ENCODE data around the gene DLEC1. TPM values are rescaled to one million over a fixed set of nuclear protein-coding genes. Genes with fewer than 3 reads are reported as not detected.
"Not testable (repeated sequence)": the region's sequence is repeated elsewhere in the genome, so short reads cannot be mapped to it uniquely, and the experiment has no call there.

DLEC1 gene
- polyA plus RNA-seq, 4 donors, result 0.54 to 1.4 (median 0.85) TPM

DNA sequence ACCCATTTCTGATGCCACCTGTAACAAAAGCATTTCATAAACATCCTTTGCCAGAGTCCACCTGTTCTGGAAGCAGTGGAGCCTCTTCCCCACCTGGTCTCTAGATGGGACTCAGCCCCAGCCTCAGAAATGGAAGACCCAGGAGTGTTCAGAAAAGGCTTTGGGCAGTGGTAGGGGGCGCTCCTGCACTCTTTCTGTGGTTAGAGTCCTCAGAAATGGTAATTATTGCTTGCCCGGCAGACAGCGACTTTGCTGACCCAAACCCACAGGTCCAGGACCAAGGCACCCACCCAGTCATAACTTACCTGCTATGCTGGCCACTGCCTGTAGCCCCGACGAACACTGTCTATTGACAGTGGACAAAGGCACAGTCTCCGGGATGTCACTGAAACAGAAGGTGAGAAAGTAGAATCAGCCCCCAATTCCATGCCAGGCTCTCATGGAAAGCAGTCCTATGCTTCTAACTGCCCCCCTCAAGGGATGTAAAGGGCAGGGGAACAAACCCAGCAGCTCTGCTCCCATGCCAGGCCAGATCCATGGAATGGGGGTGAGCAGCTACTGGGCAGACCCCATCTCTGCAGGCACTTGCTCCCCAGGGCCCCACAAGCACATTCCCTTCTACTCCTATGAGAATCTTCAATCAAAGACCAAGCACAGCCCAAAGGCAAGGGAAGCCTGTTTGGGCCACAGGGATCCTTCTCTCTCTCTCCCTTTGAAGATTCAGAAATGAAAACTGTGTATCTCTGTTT lies 92.8 kb downstream of the DLEC1 start:
- peak in 1 of 4 donors; percentile 20 for DNase-seq (ENCODE audit: low read depth in 4 of 4, low spot score in 3 of 4)

GRCh38 chr3:38133209-38133556 lies 94.2 kb downstream of the DLEC1 start:
- DNase-seq (ENCODE audit: low read depth in 4 of 4, low spot score in 3 of 4), result no peak

GRCh38 chr3:38133557-38134405 lies 94.8 kb downstream of the DLEC1 start:
- DNase-seq (ENCODE audit: low read depth in 4 of 4, low spot score in 3 of 4), result no peak

DNA sequence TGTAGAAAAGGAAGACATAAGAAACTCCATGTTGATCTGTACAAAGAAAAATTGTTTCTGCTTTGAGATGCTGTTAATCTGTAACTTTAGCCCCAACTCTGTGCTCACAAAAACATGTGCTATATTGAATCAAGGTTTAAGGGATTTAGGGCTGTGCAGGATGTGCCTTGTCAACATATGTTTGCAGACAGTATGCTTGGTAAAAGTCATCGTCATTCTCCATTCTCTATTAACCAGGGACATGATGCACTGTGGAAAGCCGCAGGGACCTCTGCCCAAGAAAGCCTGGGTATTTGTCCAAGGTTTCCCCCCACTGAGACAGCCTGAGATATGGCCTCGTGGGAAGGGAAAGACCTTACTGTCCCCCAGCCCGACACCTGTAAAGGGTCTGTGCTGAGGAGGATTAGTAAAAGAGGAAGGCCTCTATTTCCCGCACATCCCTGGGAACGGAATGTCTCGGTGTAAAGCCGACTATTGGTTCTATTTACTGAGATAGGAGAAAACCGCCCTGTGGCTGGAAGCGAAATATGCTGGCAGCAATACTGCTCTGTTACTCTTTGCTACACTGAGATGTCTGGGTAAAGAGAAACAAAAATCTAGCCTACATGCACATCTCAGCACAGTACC lies 95.6 kb downstream of the DLEC1 start:
- DNase-seq (ENCODE audit: low read depth in 4 of 4, low spot score in 3 of 4), result not testable (repeated sequence)

DNA sequence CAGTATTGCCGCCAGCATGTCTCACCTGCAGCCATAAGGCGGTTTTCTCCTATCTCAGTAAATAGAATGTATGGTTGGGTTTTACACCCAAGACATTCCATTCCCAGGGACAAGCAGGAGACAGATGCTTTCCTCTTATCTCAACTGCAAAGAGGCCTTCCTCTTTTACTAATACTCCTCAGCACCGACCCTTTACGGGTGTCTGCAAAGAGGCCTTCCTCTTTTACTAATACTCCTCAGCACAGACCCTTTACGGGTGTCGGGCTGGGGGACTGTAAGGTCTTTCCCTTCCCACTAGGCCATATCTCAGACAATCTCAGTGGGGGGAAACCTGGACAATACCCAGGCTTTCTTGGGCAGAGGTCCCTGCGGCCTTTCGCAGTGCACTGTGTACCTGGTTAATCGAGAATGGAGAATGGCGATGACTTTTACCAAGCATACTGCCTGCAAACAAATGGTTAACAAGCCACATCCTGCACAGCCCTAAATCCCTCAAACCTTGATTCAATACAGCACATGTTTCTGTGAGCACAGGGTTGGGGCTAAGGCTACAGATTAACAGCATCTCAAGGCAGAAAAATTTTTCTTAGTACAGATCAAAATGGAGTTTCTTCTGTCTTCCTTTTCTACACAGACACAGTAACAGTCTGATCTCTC lies 96.7 kb downstream of the DLEC1 start:
- DNase-seq (ENCODE audit: low read depth in 4 of 4, low spot score in 3 of 4), result not testable (repeated sequence)

GRCh38 chr3:38136393-38136776 lies 97.4 kb downstream of the DLEC1 start:
- peak in 1 of 4 donors; percentile 32 for DNase-seq (ENCODE audit: low read depth in 4 of 4, low spot score in 3 of 4)

DNA sequence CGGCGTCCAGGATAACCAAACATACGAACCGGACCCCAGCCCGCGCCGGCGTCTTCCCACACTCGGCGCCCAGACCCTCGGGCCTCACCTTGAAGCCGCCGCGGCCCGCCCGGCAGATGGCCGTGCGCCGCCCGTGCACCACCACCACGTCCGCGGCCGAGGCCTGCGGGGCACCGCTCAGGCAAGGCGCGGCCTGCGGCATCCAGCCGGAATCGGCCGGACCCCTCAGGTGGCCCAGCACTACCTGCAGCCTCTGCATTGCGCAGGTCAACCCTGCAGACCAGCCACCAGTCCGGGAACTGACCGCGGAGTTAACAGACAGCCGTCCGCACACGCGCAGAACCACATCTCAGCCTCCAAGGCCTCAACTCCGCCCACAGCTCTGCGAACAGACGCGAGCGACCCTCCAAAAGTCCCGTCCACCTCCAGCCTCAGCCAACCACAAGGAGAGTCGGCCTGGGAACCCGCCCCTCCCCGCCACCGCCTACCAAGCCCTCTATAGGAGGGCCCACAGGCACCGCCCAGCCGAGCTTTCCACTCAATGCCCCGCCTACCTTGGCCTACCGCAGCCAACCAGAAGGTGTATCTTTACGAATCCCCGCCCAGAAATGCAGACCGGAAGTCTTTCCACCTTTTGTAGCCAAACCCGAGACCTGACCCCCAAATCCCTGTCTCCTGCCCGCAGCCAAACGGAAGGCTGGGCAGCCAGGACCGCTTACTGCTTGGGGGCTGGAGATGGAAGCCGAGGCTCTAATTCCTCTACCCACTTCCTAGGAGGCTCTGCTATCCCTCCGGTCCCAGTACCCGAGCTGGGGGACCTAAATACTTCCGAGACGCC lies 98.0 kb downstream of the DLEC1 start, which contains the start of gene ACAA1:
Gene ACAA1, minus strand, starts transcription at position 351 of the 838 bp plus-strand sequence. Its CDS starts 92 bp downstream, at position 259.
- peak; percentile 95 to 98 (median 97) for DNase-seq (ENCODE audit: low read depth in 4 of 4, low spot score in 3 of 4)

GRCh38 chr3:38137615-38138348 lies 98.8 kb downstream of the DLEC1 start:
- no peak for DNase-seq (ENCODE audit: low read depth in 4 of 4, low spot score in 3 of 4)

- DNase-seq (ENCODE audit: low read depth in 4 of 4, low spot score in 3 of 4), result no peak
These were observed 99.6 kb downstream of the DLEC1 start, which contains the start of gene MYD88 for GRCh38 chr3:38138349-38139190. MYD88 (plus strand) TSS chr3:38138661; CDS start chr3:38138701, 40 bp downstream.

DNA sequence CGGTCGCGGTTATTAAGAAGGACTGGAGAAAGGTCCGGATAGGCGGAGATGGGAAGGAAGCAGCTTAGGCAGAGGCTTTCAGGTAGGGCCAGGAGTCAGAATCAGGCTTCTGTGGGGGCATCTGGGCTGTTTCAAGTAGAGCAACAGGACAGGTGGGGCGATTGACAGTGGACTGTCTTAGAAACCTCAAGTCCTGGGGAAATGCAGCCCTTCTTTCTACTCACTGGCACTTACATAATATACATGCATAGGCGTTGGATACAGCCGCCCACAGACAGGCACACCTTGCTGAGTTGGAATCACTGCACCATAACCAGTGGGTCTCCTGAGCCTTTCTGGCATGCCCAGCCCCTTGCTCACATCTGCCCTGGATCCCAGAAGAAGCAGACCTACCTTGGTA lies 100.2 kb downstream of the DLEC1 start:
- DNase-seq (ENCODE audit: low read depth in 4 of 4, low spot score in 3 of 4), result no peak

- DNase-seq (ENCODE audit: low read depth in 4 of 4, low spot score in 3 of 4), result no peak
These were observed 100.6 kb downstream of the DLEC1 start for GRCh38 chr3:38139652-38140051.

- no peak for DNase-seq (ENCODE audit: low read depth in 4 of 4, low spot score in 3 of 4)
These were observed 101.5 kb downstream of the DLEC1 start for GRCh38 chr3:38140326-38141172.

GRCh38 chr3:38141173-38141951 lies 102.4 kb downstream of the DLEC1 start:
- DNase-seq (ENCODE audit: low read depth in 4 of 4, low spot score in 3 of 4), result no peak

DNA sequence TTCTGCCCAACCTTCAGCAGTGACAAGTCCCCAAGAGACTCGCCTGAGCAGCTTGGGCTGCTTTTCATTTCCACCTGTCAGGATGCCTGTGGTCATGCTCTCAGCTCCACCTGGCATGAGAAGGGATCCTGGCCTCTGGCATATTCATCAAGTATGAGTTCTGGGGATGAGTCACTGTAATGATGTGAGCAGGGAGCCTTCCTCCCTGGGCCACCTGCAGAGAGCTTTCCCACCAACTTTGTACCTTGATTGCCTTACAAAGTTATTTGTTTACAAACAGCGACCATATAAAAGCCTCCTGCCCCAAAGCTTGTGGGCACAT lies 102.9 kb downstream of the DLEC1 start:
- DNase-seq (ENCODE audit: low read depth in 4 of 4, low spot score in 3 of 4), result no peak

GRCh38 chr3:38142959-38143358 lies 104.0 kb downstream of the DLEC1 start:
- DNase-seq (ENCODE audit: low read depth in 4 of 4, low spot score in 3 of 4), result no peak

DNA sequence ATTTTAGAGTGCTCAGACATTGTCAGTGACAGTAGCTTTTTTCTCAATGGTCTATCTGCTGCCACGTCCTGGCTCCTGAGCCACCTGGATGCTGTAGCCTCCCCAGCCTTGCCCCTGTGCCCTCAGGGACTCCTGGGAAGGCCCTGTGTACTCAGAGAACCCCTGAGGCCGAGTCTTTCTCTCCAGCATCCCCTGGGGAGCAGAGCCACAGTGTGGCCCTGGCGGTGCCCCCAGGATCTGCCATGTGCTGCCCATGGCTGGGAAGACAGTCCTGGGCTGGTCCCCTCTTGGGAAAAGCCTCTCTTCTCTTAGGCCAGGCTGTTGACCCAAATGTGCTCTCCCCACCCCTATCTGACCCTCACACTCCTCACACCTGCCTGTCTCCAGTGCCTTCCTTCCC lies 104.5 kb downstream of the DLEC1 start:
- DNase-seq (ENCODE audit: low read depth in 4 of 4, low spot score in 3 of 4), result no peak

DNA sequence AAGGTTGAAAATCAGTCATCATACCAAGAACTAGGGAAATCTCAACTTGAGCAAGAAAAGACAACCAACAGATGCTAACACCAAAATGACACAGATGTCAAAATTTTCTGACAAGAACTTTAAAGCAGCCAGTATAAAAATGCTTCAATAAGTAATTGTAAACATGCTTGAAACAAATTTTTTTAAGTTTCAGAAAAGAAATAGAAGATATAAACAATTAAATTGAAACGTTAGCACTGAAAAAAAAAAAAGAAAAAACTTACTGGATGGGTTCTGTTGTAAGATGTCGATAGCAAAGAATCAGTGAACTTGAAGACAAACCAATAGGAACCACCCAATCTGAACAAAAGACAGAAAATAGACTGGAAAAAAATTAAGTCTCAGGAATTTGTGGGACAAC lies 107.5 kb downstream of the DLEC1 start:
- DNase-seq (ENCODE audit: low read depth in 4 of 4, low spot score in 3 of 4), result no peak

Measured in right renal pelvis (tissue), 4 donors.